C4-2B (cell line): ENCODE measurements around the gene TIMM50.

Source experiments
- H3K27ac ChIP-seq: fragments of 450-650 bp; 2 replicates; pipeline ENCODE4 v1.5.1; 2017
- ZFX ChIP-seq: fragments of 450-650 bp; IDR thresholded peaks from 2 replicates; pipeline ENCODE4 v1.6.1; 2017
- TF ChIP-seq, protein P1 (sequence below): fragments of 450-650 bp; conservative IDR thresholded peaks from 2 replicates; pipeline ENCODE4 v1.5.1; 2017; ENCODE audit warnings: mild to moderate bottlenecking

Gene TIMM50

GRCh38 chr19:39463403-39463802 is 17.2 kb upstream of the TIMM50 start:
- TF ChIP-seq, protein P1, sequence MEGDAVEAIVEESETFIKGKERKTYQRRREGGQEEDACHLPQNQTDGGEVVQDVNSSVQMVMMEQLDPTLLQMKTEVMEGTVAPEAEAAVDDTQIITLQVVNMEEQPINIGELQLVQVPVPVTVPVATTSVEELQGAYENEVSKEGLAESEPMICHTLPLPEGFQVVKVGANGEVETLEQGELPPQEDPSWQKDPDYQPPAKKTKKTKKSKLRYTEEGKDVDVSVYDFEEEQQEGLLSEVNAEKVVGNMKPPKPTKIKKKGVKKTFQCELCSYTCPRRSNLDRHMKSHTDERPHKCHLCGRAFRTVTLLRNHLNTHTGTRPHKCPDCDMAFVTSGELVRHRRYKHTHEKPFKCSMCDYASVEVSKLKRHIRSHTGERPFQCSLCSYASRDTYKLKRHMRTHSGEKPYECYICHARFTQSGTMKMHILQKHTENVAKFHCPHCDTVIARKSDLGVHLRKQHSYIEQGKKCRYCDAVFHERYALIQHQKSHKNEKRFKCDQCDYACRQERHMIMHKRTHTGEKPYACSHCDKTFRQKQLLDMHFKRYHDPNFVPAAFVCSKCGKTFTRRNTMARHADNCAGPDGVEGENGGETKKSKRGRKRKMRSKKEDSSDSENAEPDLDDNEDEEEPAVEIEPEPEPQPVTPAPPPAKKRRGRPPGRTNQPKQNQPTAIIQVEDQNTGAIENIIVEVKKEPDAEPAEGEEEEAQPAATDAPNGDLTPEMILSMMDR: no peak
- no peak for TF ChIP-seq ZFX
- peak overlapping the region; percentile 77 for H3K27ac ChIP-seq

GRCh38 chr19:39465956-39466747 is 14.5 kb upstream of the TIMM50 start:
- no peak overlapping the region for H3K27ac ChIP-seq
- TF ChIP-seq, protein P1: no peak
- no peak for TF ChIP-seq ZFX

DNA sequence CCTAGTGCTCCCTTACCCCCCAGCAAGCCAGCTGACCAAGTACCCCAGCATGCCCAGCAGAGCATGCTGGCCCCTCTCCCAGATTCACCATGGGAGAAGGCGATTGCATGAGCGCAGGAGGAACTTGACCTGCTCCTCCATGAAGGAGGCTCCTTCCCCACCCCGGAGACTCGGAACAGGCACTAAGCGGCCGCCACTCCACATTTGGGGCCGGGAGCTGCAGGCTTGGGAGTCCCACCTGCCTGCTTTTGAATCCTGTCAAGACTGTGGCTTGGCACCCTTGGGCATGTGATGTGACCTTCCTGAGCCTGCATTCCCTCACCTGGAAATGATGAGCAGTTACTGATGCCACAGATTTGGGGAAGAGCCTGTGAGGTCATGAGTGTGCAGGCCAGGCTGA is 12.7 kb upstream of the TIMM50 start:
- H3K27ac ChIP-seq: no peak overlapping the region

DNA sequence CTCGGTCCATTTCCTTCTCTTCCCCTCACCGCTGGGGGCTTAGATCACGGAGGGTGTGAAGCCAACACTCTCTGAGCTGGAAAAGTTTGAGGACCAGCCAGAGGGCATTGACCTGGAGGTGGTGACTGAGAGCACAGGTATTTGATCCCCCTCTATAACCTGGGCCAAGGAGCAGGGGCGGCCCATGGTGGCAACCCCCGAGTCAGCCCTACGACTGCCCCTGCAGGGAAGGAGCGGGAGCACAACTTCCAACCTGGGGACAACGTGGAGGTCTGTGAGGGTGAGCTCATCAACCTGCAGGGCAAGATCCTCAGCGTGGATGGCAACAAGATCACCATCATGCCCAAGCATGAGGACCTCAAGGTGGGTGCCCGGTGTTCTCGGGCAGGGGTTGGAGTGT is 11.6 kb upstream of the TIMM50 start:
- H3K27ac ChIP-seq: no peak overlapping the region
- TF ChIP-seq, protein P1: no peak
- no peak for TF ChIP-seq ZFX

More for the DNA sequence above, 12.7 kb upstream of the TIMM50 start:
- TF ChIP-seq, protein P1: no peak
- TF ChIP-seq ZFX: no peak

GRCh38 chr19:39469567-39469966 is 11.1 kb upstream of the TIMM50 start:
- no peak overlapping the region for H3K27ac ChIP-seq

DNA sequence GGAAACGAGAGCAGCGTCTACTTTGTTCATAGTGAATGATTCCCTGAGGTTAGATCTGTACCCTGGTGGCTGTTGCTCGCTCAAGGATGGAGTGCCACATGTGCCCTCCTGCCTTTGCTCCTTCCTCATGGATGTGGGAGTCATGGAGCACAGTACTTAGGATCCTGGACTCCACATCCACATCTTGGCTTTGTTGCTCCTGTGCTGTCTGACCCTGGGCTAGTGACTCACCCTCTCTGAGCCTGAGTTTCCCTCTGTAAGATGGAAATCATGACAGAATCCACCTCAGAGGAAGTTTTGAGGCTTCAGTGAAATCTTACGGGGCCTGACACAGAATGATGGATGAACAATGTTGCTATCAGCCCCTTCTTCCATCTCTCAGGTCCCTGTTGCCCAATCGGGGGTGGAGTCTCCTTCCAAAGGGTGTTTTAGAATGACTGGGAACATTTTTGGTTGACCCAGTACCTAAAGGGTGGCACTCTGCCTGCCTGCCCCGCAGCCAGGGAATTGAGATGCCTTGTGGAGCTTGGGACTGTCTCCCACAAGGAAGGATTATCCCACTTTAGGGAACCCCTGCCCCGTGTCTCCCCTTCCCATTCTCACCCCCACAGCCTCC is 9.8 kb upstream of the TIMM50 start:
- TF ChIP-seq, protein P1: no peak
- TF ChIP-seq ZFX: no peak
- H3K27ac ChIP-seq: no peak overlapping the region

More at GRCh38 chr19:39469567-39469966, 11.1 kb upstream of the TIMM50 start:
- TF ChIP-seq, protein P1: no peak
- TF ChIP-seq ZFX: no peak

GRCh38 chr19:39471756-39472536 is 8.7 kb upstream of the TIMM50 start:
- no peak overlapping the region for H3K27ac ChIP-seq
- no peak for TF ChIP-seq ZFX
- TF ChIP-seq, protein P1: no peak
